GM19035 (cell line): ENCODE measurements around the gene CCDC57.

Experiments
- ATAC-seq: cut with Tn5 transposase; IDR thresholded peaks from one replicate; pipeline ENCODE4 v1.9.1; 2021; ENCODE audit not compliant: unreplicated experiment

CCDC57 gene

GRCh38 chr17:82064433-82065192 lies 148.0 kb downstream of the CCDC57 start:
- ATAC-seq: no peak

- no peak for ATAC-seq
Measured at GRCh38 chr17:82063424-82064415, 148.9 kb downstream of the CCDC57 start.

- ATAC-seq: no peak
Measured at GRCh38 chr17:82062984-82063368, 149.7 kb downstream of the CCDC57 start.

GRCh38 chr17:82062076-82062983 lies 150.3 kb downstream of the CCDC57 start:
- ATAC-seq: no peak

- no peak for ATAC-seq
Measured at GRCh38 chr17:82061047-82061925, 151.4 kb downstream of the CCDC57 start.

- no peak for ATAC-seq
Measured at GRCh38 chr17:82060614-82061013, 152.0 kb downstream of the CCDC57 start.

- ATAC-seq: no peak
Measured at GRCh38 chr17:82060001-82060380, 152.7 kb downstream of the CCDC57 start.

- ATAC-seq: no peak
Measured at GRCh38 chr17:82059272-82060000, 153.2 kb downstream of the CCDC57 start.

GRCh38 chr17:82058855-82059249 lies 153.8 kb downstream of the CCDC57 start:
- ATAC-seq: no peak

- ATAC-seq: no peak
Measured at GRCh38 chr17:82058230-82058854, 154.3 kb downstream of the CCDC57 start.

- ATAC-seq: no peak
Measured at GRCh38 chr17:82056729-82057621, 155.7 kb downstream of the CCDC57 start.

- ATAC-seq: no peak
Measured at GRCh38 chr17:82055965-82056728, 156.5 kb downstream of the CCDC57 start.

- ATAC-seq: no peak
Measured at GRCh38 chr17:82055023-82055964, 157.3 kb downstream of the CCDC57 start.

GRCh38 chr17:82054351-82055022 lies 158.2 kb downstream of the CCDC57 start:
- no peak for ATAC-seq

GRCh38 chr17:82053556-82054263 lies 158.9 kb downstream of the CCDC57 start:
- no peak for ATAC-seq
